ENCODE results near the gene NFATC2IP. TPM values are rescaled to one million over a fixed set of nuclear protein-coding genes. Genes with fewer than 3 reads are reported as not detected.
"Not testable (repeated sequence)": the region's sequence is repeated elsewhere in the genome, so short reads cannot be mapped to it uniquely, and the experiment has no call there.

Gene NFATC2IP
- polyA plus RNA-seq, 4 donors, result 27.5 to 65.1 (median 40.5) TPM

DNA sequence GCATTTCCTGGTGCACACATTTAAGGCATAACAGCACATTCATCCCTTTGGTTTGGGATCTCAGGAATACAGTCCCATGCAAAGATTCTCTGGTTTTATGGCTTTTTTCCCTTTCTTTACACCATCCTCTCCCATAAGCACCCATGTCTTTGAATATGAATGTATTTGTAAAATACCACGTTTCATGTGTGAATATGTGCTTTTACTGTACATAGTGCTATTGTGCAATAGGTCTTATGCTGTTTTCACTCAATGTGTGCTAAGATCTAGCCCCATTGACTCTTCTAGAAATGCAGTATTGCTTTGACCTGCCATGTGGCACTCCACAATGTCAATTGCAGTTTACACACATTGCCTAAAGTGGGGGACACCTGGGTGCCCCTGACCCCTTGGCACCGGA lies 13.8 kb downstream of the NFATC2IP start:
- DNase-seq (ENCODE audit: low read depth in 4 of 4, low spot score in 3 of 4), result no peak

DNA sequence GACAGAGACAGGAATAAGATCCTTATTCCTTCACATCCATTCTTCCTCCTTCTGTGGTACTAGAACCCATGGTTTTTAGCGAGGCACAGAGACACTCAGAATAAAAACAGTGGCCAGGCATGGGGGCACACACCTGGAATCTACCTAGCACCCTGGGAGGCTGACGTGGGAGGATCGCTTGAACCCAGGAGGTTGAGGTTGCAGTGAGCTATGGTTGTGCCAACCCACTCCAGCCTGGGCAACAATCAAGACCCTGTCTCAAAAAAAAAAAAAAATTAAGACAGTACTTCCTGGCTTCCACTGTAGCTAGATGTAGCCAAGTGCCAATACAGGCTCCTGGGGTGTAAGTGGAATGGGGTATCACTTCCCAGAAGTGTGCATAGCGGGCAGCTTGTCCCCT lies 16.4 kb downstream of the NFATC2IP start:
- no peak for DNase-seq (ENCODE audit: low read depth in 4 of 4, low spot score in 3 of 4)

DNA sequence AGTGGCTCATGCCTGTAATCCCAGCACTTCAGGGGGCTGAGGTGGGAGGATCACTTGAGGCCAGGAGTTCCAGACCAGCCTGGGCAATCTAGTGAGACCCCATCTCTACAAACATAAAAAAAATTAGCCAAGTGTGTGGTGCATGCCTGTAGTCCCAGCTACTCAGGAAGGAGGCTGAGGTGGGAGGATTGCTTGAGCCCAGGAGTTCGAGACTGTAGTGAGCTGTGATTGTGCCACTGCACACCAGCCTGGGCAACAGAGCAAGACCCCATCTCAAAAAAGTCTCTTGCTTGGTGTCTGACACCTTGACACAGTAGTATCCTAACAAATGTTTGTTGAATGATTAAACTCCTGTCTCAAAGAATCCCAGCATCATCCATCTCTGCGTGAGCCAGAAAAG lies 19.0 kb downstream of the NFATC2IP start:
- DNase-seq (ENCODE audit: low read depth in 4 of 4, low spot score in 3 of 4), result not testable (repeated sequence)

DNA sequence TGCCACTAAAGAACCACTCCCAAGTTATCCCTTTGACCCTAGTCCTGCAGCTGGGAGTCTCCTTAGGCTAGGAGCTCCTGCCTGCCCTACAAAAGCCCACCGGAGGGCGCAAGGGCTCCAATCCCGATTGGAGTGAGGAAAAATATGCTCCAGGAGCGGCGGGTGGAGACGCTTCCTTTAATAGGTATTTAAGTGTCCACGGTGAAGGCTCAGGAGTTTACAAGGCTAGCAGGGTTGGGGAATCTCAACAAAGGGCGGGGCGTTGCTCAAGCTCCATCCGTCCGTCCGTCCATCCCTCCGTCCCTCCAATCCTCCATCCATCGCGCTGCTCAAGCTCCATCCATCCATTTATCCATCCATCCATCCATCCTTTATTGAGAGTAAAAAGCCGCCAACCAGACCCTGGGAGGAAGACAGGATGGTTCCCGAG lies 23.3 kb downstream of the NFATC2IP start:
- no peak for DNase-seq (ENCODE audit: low read depth in 4 of 4, low spot score in 3 of 4)

DNA sequence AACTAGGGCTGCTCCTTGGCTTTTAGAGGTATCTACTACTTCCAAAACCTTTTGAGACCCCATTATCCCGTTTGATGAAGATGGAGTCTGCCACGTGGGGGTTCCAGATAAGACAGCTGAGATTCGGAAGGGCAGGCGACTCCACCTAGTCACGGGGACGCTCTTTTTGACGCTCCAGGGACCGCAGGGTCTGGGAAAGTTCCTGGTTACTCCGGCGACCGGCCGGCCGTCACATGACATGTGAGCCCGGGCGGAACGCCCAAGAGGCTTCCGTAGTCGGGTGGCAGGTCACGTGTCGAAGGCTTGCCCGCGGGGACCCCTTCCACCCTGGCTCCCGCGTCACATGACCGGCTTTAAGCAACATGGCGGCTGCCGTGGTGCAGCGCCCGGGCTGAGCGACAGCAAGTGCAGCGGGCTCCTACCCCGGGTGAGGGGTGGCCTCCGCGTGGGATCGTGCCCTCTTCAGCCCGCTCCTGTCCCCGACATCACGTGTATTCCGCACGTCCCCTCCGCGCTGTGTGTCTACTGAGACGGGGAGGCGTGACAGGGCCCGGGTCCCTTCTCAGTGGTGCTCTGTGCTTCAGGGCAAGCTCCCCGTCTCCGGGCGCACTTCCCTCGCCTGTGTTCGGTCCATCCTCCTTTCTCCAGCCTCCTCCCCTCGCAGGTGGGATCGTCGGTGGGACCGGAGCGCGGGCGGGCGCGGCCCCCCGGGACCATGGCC lies 23.9 kb downstream of the NFATC2IP start, which contains the start of gene SPNS1:
Gene SPNS1, plus strand, starts transcription at position 342 of the 721 bp plus-strand sequence. Its CDS starts 374 bp downstream, at position 716.
- peak; percentile 85 to 94 (median 93) for DNase-seq (ENCODE audit: low read depth in 4 of 4, low spot score in 3 of 4)

DNA sequence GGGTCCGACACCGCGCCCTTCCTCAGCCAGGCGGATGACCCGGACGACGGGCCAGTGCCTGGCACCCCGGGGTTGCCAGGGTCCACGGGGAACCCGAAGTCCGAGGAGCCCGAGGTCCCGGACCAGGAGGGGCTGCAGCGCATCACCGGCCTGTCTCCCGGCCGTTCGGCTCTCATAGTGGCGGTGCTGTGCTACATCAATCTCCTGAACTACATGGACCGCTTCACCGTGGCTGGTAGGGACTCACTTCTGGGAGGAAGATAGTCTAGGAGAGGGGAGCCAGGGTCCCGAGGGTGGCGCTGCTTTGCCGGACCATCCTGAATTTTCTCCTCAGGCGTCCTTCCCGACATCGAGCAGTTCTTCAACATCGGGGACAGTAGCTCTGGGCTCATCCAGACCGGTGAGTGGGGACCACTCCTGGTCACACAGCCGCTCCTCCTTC lies 24.4 kb downstream of the NFATC2IP start:
- DNase-seq (ENCODE audit: low read depth in 4 of 4, low spot score in 3 of 4), result no peak

DNA sequence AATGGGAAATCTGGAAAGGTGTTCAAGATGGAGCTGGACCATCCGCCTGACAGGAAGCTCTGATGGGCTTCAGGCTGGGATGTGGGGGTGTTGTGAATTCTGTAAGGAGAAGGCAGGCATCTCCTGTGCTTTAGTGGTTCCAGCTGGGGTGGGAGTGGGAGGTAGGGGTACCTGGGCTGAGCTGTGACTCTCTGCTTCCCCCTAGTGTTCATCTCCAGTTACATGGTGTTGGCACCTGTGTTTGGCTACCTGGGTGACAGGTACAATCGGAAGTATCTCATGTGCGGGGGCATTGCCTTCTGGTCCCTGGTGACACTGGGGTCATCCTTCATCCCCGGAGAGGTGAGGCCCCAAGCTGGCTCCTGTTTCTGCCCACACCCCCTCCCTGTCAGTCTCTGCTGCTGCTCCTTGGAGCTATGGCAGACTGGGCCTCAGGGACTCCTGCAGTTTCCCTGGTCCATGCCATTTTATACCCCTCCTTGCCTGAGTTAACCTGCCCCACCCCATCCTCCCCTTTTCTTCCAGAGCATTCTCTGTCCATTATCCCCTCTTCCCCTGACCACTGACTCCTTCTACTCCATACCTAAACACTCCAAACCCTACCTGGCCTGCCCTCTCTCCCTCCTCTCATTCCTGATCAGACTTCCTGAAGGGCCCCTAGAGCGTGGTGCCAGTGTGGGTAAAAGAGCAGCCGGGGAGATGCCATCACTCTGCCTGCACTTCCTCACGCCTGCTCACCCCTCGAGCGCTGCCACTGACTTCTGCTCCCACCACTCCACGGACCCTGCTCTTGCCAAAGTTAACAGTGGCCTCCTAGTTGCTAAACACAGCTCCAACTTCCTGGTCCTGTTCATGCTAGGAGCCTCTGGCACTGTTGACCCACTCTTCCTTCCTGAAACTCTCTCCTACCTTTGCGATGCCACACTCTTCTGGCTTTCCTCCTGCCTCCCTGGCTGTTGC lies 27.2 kb downstream of the NFATC2IP start:
- DNase-seq (ENCODE audit: low read depth in 4 of 4, low spot score in 3 of 4), result no peak

DNA sequence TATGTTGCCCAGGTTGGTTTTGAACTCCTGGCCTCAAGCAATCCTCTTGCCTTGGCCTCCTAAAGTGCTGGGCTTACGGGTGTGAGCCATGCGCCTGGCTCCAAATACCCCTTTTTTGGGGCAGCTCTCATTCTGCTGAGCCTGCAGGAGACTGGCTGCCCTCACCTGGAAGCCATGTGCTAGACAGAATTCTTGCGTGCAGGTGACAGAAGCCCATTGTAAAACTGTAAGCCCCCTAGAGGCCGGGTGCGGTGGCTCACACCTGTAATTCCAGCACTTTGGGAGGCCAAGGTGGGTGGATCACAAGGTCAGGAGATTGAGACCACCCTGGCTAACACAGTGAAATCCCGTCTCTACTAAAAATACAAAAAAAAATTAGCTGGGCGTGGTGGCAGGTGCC lies 29.6 kb downstream of the NFATC2IP start:
- not testable (repeated sequence) for DNase-seq (ENCODE audit: low read depth in 4 of 4, low spot score in 3 of 4)

DNA sequence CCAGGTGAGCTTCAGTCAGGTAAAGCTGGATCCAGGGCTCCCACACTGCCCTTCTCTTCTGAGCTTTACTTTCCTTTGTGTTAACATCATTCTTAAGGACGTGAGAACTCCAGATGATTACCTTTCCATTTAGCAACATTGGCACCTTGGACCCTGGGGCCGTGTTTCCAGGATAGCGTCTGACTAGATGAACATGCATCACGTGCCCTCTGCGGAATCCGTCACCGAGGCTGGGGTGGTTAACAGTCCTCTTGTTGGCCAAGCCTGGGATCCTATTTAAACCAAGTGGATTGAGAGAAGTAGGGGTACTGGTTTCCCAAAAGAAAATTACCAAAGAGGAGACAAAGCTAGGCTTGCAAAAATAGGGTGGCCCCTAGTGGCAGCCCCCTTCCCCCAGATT lies 30.2 kb downstream of the NFATC2IP start:
- no peak for DNase-seq (ENCODE audit: low read depth in 4 of 4, low spot score in 3 of 4)

DNA sequence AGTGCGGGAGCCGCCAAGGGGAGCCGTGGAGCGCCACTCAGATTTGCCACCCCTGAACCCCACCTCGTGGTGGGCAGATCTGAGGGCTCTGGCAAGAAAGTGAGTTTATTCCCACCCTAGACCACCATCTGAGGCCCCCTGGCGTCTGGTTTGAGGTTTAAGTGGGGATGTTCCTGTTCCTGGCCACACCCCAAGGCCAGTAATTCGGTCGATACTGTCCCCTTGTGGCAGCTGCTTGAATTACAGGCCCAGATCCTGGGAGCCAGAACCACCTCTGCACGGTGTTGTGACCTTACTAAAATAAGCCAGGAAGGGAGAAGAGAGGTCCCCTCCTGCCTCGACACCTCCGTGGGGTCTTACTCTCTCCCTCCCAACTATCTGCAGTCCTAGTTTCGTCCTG lies 30.8 kb downstream of the NFATC2IP start:
- DNase-seq (ENCODE audit: low read depth in 4 of 4, low spot score in 3 of 4), result no peak

DNA sequence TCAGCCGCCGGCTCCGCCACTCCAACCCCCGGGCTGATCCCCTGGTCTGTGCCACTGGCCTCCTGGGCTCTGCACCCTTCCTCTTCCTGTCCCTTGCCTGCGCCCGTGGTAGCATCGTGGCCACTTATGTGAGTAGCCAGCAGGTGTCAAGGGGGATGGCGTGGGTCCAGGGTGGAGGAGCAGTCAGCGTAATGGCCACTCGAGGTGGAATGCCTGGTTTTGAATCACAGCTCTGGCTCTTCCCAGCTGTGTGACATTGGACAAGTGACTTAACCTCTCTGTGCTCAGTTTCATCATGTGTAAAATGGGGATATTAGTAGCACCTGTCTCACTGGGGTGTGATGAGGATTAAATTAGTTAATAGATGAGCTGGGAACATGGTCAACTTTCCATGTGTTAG lies 31.7 kb downstream of the NFATC2IP start:
- DNase-seq (ENCODE audit: low read depth in 4 of 4, low spot score in 3 of 4), result no peak

DNA sequence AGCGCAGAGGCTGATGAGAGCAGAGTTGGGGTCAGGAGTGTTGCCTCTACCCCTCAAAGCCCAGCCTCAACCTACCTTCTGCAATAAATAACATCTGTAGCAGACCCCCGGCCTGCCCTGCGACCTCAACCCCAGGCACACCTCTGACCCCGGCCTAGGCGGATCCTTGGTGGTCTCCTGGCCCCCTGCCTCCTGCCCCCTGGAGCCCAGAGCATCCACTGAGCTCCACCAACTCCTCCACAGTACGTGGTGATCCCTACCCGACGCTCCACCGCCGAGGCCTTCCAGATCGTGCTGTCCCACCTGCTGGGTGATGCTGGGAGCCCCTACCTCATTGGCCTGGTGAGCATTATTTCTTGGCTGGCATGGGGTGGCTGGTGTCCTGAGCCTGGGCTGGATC lies 32.2 kb downstream of the NFATC2IP start:
- DNase-seq (ENCODE audit: low read depth in 4 of 4, low spot score in 3 of 4), result no peak

DNA sequence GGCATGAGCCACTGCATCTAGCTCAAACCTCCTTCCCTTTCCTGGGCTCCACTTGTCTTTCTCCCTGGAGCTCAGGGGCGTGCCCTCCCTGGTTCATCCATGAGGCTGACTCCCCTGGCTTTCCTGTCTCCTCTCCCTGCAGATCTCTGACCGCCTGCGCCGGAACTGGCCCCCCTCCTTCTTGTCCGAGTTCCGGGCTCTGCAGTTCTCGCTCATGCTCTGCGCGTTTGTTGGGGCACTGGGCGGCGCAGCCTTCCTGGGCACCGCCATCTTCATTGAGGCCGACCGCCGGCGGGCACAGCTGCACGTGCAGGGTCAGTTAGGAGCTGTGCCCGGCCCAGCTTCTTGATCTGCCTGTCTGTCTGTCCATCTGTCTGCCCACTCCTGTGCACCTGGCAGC lies 32.9 kb downstream of the NFATC2IP start:
- no peak for DNase-seq (ENCODE audit: low read depth in 4 of 4, low spot score in 3 of 4)

DNA sequence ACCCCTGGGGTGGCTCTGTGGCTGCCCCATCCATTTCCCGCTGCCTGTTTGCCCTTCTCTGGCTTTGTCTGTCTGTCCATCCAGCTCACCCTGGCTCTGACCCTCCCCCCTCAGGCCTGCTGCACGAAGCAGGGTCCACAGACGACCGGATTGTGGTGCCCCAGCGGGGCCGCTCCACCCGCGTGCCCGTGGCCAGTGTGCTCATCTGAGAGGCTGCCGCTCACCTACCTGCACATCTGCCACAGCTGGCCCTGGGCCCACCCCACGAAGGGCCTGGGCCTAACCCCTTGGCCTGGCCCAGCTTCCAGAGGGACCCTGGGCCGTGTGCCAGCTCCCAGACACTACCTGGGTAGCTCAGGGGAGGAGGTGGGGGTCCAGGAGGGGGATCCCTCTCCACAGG lies 33.4 kb downstream of the NFATC2IP start:
- DNase-seq (ENCODE audit: low read depth in 4 of 4, low spot score in 3 of 4), result no peak

DNA sequence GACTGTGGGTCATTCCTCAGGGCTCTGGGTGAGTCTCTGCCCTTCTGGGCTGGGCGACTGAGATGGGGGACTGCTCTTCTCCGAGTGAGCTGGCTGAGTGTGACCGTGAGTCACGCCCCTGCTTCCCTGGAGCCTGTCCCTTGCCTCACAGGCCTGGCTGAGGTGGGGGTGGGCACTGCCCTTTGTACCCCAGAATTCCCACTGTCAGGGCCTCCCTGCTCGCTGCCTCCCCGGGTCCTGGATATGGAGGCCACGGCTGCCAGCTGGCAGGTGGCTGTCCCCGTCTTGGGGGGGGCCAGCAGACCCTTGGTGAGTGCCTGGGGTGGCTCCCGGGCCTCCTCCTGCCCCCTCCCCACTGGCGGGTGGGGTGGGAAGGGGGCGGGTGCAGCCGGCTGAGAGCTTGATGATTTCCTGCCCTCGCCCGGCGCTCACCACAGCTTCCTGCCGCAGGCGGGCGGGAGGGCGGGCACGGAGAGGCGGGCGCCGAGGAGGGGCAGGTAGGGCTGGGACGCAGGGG lies 33.9 kb downstream of the NFATC2IP start, which contains the start of gene LAT:
Gene LAT, plus strand, starts transcription at position 434 of the 517 bp plus-strand sequence. CDS start 366 bp downstream, outside the sequence.
- DNase-seq (ENCODE audit: low read depth in 4 of 4, low spot score in 3 of 4), result no peak

DNA sequence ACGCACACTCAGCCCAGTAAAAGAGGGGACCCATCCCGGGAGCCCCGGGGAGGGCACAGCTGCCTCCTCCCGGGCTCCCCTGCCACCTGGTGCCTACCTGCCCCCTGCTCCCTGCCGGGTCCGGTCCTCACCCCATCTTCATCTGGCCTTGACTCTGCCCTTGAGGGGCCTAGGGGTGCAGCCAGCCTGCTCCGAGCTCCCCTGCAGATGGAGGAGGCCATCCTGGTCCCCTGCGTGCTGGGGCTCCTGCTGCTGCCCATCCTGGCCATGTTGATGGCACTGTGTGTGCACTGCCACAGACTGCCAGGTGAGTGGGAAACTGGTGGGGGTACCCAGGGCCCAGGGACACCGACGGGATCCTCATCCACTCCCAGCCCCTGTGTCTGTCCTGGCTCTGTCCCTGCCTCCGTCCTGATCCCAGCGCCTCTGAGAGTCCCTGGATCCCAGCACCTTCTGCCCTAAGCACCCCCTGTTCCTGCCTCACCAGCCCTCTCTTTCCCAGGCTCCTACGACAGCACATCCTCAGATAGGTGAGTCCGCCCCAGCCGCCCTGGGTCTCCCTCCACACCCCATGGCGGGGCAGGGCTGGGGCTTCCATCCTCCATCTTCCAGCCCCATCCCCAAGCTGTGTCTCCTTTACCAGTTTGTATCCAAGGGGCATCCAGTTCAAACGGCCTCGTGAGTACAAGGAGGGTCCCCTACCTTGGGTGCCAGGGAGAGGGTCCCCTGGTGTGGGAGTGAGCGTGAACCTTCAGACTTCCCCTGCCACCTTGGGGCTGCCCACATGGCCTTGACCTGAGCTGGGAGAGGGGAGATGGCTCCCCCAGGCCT lies 34.7 kb downstream of the NFATC2IP start:
- DNase-seq (ENCODE audit: low read depth in 4 of 4, low spot score in 3 of 4), result no peak

DNA sequence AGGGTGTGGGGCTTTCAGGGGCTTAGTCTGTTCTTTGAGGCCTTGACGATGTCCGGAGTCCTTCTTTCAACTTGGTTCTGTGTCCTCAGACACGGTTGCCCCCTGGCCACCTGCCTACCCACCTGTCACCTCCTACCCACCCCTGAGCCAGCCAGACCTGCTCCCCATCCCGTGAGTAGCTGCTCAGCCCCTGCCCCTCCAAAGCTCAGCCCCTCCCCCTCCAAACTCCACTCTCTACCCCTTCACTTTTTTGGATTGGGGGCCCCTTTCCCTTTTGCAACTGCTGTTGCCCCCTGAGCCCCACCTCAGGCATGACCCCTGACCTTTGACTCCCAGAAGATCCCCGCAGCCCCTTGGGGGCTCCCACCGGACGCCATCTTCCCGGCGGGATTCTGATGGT lies 35.3 kb downstream of the NFATC2IP start:
- no peak for DNase-seq (ENCODE audit: low read depth in 4 of 4, low spot score in 3 of 4)

DNA sequence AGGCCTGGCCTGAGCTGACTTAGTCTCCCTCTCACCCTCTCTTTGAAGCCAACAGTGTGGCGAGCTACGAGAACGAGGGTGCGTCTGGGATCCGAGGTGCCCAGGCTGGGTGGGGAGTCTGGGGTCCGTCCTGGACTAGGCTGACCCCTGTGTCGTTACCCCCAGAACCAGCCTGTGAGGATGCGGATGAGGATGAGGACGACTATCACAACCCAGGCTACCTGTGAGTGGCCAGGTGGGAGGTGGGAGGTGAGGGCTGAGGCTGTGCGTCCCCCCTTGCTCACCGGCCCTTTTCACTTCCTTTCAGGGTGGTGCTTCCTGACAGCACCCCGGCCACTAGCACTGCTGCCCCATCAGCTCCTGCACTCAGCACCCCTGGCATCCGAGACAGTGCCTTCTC lies 35.8 kb downstream of the NFATC2IP start:
- no peak for DNase-seq (ENCODE audit: low read depth in 4 of 4, low spot score in 3 of 4)

DNA sequence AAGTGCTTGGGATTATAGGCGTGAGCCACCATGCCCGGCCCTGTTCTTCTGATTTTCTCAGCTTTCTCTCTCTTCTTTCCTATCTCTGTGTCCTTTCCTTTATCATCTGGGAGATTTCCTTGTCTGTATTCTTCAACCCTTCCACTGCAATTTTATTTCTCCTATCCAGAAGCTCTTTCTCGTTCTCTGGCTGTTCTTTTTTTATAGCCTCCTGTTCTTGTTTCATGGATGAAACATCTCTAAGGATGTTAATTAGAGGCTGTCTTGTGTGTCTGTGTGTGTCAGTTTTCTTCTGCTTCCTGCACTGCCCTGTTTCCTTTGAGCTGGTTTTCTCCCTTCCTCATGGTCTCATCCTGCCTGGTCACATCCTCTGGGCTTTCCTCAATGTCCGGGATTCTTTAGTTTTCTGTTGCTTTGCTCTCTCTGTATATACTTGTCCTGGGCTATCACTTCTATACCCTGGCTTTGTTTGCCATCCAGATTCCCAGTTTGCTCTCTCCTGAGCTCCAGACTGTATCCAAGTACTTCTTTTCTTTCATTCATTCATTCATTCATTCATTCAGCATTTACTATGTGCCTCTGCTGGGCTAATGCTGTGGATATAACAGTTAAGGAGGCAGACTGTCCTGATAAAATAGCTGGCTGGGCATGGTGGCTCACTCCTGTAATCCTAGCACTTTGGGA lies 36.6 kb downstream of the NFATC2IP start:
- DNase-seq (ENCODE audit: low read depth in 4 of 4, low spot score in 3 of 4), result no peak

DNA sequence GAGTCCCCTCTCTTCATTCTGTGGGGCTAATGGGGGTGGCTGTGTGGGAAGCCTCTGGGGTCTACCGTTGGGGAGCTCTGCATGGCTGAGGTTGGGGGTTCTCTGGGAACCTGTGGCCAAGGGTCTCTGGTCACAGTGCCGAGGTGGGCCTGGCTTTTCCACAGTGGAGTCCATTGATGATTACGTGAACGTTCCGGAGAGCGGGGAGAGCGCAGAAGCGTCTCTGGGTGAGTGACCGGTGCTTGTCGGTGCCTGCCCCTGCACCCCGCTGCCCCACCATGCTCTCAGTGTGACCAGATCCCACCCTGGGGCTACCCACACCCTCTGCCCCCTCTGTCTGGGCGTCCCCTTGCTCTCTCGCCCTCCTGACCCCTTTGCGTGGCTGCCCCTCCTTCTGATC lies 38.6 kb downstream of the NFATC2IP start:
- no peak for DNase-seq (ENCODE audit: low read depth in 4 of 4, low spot score in 3 of 4)
